Upper lobe of left lung (tissue), 6 donors: Measurements from ENCODE around the gene P3R3URF. TPM values are rescaled to one million over a fixed set of nuclear protein-coding genes. Genes with fewer than 3 reads are reported as not detected.

Experiments
- ATAC-seq, 2 donors: fragments of 200-7000 bp; cut with Tn5 transposase; one replicate each; pipeline ENCODE4 v1.9.1; 2022; ENCODE audit warnings: mild to moderate bottlenecking in 2 of 2, moderate library complexity in 2 of 2; ENCODE audit not compliant: low FRiP score in 2 of 2
- DNase-seq, 2 donors: peaks; one replicate each; pipeline ENCODE4 v3.0.0-alpha.2; 2019 to 2020
- H3K27ac ChIP-seq, 4 donors: fragments of 200-600 bp; sonication (generic); one replicate each; pipeline ENCODE4 v1.5.1; 2016 to 2019
- H3K27me3 ChIP-seq, 4 donors: fragments of 200-600 bp; sonication (generic); one replicate each; pipeline ENCODE4 v1.5.1; 2017 to 2019
- H3K36me3 ChIP-seq, 4 donors: fragments of 200-600 bp; sonication (generic); one replicate each; pipeline ENCODE4 v1.5.1; 2016 to 2019
- H3K4me1 ChIP-seq, 4 donors: fragments of 200-600 bp; sonication (generic); one replicate each; pipeline ENCODE4 v1.5.1; 2018 to 2019
- H3K4me3 ChIP-seq, 4 donors: fragments of 200-600 bp; sonication (generic); one replicate each; pipeline ENCODE4 v1.5.1; 2017 to 2019; ENCODE audit warnings: mild to moderate bottlenecking in 2 of 4, moderate library complexity in 1 of 4
- H3K9me3 ChIP-seq, 4 donors: fragments of 200-600 bp; sonication (generic); one replicate each; pipeline ENCODE4 v1.5.1; 2018 to 2019
- CTCF ChIP-seq, 6 experiments: fragments of 450-650 bp in 4 of 6; fragments of 200-600 bp in 2 of 6; sonication (generic) in 2 of 6; IDR thresholded peaks; one replicate each; pipeline ENCODE4 v1.5.1; 2016 to 2019; ENCODE audit warnings: antibody characterized with exemption in 6 of 6
- EP300 ChIP-seq, 4 donors: sonication (generic); formaldehyde crosslinking; IDR thresholded peaks; one replicate each; pipeline ENCODE4 v1.5.1; 2017; ENCODE audit warnings: antibody characterized with exemption in 4 of 4, control low read depth in 2 of 4
- POLR2A ChIP-seq, 4 donors: fragments of 450-650 bp; IDR thresholded peaks; one replicate each; pipeline ENCODE4 v1.5.1; 2016 to 2017; ENCODE audit warnings: antibody characterized with exemption in 4 of 4, mild to moderate bottlenecking in 2 of 4
- POLR2AphosphoS5 ChIP-seq, 2 donors: sonication (generic); formaldehyde crosslinking; IDR thresholded peaks; one replicate each; pipeline ENCODE4 v1.5.1; 2017; ENCODE audit warnings: antibody characterized with exemption in 2 of 2
- WGBS, 2 donors: methylation state at CpG; one replicate each; pipeline ENCODE4 v1.1.5; 2017 to 2018; 5-methylcytosine and 5-hydroxymethylcytosine counted together
- total RNA-seq, 6 donors: library from RNA; depleted of rRNA in 4 of 6; stranded (reverse); fragments of >200 nt in 4 of 6; gene quantifications; one replicate each; pipeline versions ENCODE4 v1.1.0 to v1.2.1, GENCODE V29; 2016 to 2021
- donor health status: DM: no; HTN: no; CAD: no; lungs with moderate emphysema.
- donor health status: DM: no; HTN: yes; CAD: no; lungs with severe emphysema.

P3R3URF gene
- total RNA-seq, 6 donors from 2014 or later = not detected

GRCh38 chr1:46211051-46211450 lies 34.8 kb upstream of the P3R3URF start:
- DNase-seq = no peak
- H3K4me1 ChIP-seq = no peaks in the 10 kb centered on the region
- H3K36me3 ChIP-seq = no peaks in the 10 kb centered on the region
- 72 to 79% methylated on average over 2 of the region's 2 CpGs for WGBS, 2 donors
- TF ChIP-seq POLR2A (IDR thresholded peaks at IDR 0.05) (no peak), POLR2AphosphoS5 (IDR thresholded peaks at IDR 0.05) (no peak), CTCF (IDR thresholded peaks at IDR 0.05) (no peak), EP300 (IDR thresholded peaks at IDR 0.05) (no peak)
- no peaks in the 10 kb centered on the region for H3K27me3 ChIP-seq
- no peak overlapping the region for H3K4me3 ChIP-seq
- no peak overlapping the region for H3K27ac ChIP-seq
- no peak for ATAC-seq
- no peaks in the 10 kb centered on the region for H3K9me3 ChIP-seq

- ATAC-seq = no peak
- peaks cover 0 to 5% (median under 1%) of the 10 kb centered on the region in 4 donors for H3K4me1 ChIP-seq
These were observed 34.3 kb upstream of the P3R3URF start for GRCh38 chr1:46210561-46210960.

GRCh38 chr1:46206399-46206798 lies 30.1 kb upstream of the P3R3URF start:
- 86 to 94% methylated on average over 2 of the region's 2 CpGs for WGBS, 2 donors
- no peak overlapping the region for H3K4me3 ChIP-seq
- H3K27ac ChIP-seq = no peak overlapping the region
- H3K4me1 ChIP-seq = peaks cover 17 to 30% (median 24%) of the 10 kb centered on the region in 4 donors
- no peak for DNase-seq
- TF ChIP-seq EP300 (IDR thresholded peaks at IDR 0.05) (no peak), CTCF (IDR thresholded peaks at IDR 0.05) (no peak), POLR2A (IDR thresholded peaks at IDR 0.05) (no peak), POLR2AphosphoS5 (IDR thresholded peaks at IDR 0.05) (no peak)
- no peaks in the 10 kb centered on the region for H3K9me3 ChIP-seq
- ATAC-seq = no peak
- H3K36me3 ChIP-seq = no peaks in the 10 kb centered on the region
- no peaks in the 10 kb centered on the region for H3K27me3 ChIP-seq

More at GRCh38 chr1:46210561-46210960, 34.3 kb upstream of the P3R3URF start:
- Histone ChIP-seq H3K9me3 (no peaks in the 10 kb centered on the region), H3K27ac (no peak overlapping the region), H3K36me3 (no peaks in the 10 kb centered on the region), H3K4me3 (no peak overlapping the region), H3K27me3 (no peaks in the 10 kb centered on the region)
- DNase-seq = no peak
- no peak for TF ChIP-seq EP300 (IDR thresholded peaks at IDR 0.05)
- no peak for TF ChIP-seq POLR2AphosphoS5 (IDR thresholded peaks at IDR 0.05)
- no peak for TF ChIP-seq POLR2A (IDR thresholded peaks at IDR 0.05)
- no peak for TF ChIP-seq CTCF (IDR thresholded peaks at IDR 0.05)
- WGBS, 2 donors = 91 to 92% methylated on average over 3 of the region's 3 CpGs

- Histone ChIP-seq H3K4me3 (no peak overlapping the region), H3K36me3 (no peaks in the 10 kb centered on the region), H3K4me1 (peaks cover 17 to 30% (median 24%) of the 10 kb centered on the region in 4 donors), H3K27me3 (no peaks in the 10 kb centered on the region), H3K27ac (no peak overlapping the region), H3K9me3 (no peaks in the 10 kb centered on the region)
- TF ChIP-seq POLR2AphosphoS5 (IDR thresholded peaks at IDR 0.05) (no peak), CTCF (IDR thresholded peaks at IDR 0.05) (no peak), POLR2A (IDR thresholded peaks at IDR 0.05) (no peak), EP300 (IDR thresholded peaks at IDR 0.05) (no peak)
- DNase-seq = no peak
- no peak for ATAC-seq
- WGBS, 2 donors = 58 to 70% methylated on average over 2 to 3 of the region's 3 CpGs
These were observed 29.5 kb upstream of the P3R3URF start for GRCh38 chr1:46205791-46206190.

- ATAC-seq = no peak
- no peaks in the 10 kb centered on the region for H3K9me3 ChIP-seq
- no peak overlapping the region for H3K4me3 ChIP-seq
- peak overlapping the region in 1 of 4 donors; percentile 71 for H3K27ac ChIP-seq
- no peaks in the 10 kb centered on the region for H3K36me3 ChIP-seq
- no peak for TF ChIP-seq POLR2AphosphoS5 (IDR thresholded peaks at IDR 0.05)
- no peak for TF ChIP-seq EP300 (IDR thresholded peaks at IDR 0.05)
- no peak for TF ChIP-seq CTCF (IDR thresholded peaks at IDR 0.05)
- no peak for TF ChIP-seq POLR2A (IDR thresholded peaks at IDR 0.05)
- DNase-seq = no peak
- WGBS, 2 donors = 76 to 86% methylated on average over 3 of the region's 3 CpGs
- peaks cover 17 to 30% (median 24%) of the 10 kb centered on the region in 4 donors for H3K4me1 ChIP-seq
- no peaks in the 10 kb centered on the region for H3K27me3 ChIP-seq
These were observed 28.9 kb upstream of the P3R3URF start for GRCh38 chr1:46205141-46205540.
